Astrocyte of the cerebellum (primary cell): Measurements from ENCODE around the gene CCDC136.

Source experiments
- DNase-seq: peaks from one replicate; pipeline ENCODE4 v3.0.0-alpha.2; 2011; ENCODE audit warnings: low read depth
- H3K4me3 ChIP-seq: 2 replicates; pipeline ENCODE4 v1.5.1; 2011; ENCODE audit warnings: mild to moderate bottlenecking, low read depth, low read length, moderate library complexity
- in situ Hi-C: cut with HindIII; loops from 2 replicates; pipeline ENCODE4 v1.10.0; 2017; ENCODE audit warnings: low sequenced_read_pairs
- TF ChIP-seq, protein P1 (sequence below): IDR thresholded peaks from 2 replicates; pipeline ENCODE4 v1.5.1; 2012; ENCODE audit warnings: low read length, low read depth, moderate library complexity, mild to moderate bottlenecking; ENCODE audit errors: missing control alignments

The CCDC136 gene

DNA sequence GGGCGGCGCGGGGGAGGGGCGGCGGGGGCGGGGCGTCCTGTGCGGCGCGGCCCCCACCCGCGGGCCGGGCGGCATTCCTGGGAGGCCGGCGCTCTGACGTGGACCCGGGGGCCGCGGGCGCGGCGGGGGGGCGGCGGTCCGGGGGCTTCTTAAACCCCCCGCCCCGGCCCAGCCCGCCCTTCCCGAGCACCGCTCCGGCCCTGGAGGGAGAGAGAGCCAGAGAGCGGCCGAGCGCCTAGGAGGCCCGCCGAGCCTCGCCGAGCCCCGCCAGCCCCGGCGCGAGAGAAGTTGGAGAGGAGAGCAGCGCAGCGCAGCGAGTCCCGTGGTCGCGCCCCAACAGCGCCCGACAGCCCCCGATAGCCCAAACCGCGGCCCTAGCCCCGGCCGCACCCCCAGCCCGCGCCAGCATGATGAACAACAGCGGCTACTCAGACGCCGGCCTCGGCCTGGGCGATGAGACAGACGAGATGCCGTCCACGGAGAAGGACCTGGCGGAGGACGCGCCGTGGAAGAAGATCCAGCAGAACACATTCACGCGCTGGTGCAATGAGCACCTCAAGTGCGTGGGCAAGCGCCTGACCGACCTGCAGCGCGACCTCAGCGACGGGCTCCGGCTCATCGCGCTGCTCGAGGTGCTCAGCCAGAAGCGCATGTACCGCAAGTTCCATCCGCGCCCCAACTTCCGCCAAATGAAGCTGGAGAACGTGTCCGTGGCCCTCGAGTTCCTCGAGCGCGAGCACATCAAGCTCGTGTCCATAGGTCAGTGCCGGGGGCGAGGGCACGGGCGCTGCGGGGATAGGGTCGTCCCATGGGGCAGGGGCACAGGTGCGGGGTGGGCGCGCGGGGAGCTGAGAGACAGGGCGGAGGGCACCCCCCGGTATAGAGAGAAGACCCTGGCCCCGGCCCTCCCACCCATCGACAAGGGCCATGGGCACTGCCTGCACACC lies 38.7 kb downstream of the CCDC136 start, which contains the start of gene FLNC:
TSS of gene FLNC (plus strand) at position 176 of the 947 bp plus-strand sequence. CDS start at position 408, 232 bp downstream.
- DNase-seq = no peak
- in situ Hi-C loops = no loop called here

DNA sequence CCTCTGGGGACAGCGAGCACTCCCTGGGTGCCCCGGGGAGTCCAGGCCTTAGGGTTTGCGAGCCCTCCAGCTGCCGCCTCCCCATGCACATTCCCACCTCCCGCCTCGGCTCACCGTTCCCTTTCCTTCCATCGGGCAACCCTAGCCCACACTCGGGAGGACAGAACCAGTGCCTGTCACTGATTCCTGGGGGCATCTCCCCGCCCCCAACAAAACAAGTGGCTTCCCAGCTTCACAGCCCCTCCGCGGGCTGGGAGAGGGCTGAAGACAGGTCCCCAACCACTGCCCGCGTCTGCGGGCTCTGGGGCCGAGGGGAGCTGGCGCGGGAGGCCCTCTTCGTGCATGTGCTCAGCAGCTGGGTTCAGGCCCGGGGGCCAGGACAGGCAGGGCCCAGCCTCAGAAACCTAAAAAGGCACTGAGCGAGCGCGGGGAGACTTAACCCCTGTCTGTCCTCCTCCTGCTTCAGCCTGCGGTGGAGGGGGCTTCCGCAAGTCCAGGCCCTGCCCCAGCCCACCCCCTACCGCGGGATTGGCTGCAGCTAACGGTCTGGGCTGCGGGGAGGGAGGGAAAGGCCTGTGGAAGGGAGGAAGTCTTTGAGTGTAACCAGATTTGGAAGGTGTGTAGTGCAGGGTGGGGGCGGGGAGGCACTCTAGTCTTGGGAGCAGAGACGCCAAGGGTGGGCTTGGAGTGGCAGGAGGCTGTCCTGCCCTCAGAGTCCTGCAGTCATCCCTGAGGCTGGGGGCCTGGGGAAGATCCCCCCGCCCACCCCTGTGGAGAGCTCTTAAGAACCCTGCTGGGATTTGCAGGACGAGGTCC lies 39.6 kb downstream of the CCDC136 start:
- in situ Hi-C loops = no loop called here
- TF ChIP-seq, protein P1, sequence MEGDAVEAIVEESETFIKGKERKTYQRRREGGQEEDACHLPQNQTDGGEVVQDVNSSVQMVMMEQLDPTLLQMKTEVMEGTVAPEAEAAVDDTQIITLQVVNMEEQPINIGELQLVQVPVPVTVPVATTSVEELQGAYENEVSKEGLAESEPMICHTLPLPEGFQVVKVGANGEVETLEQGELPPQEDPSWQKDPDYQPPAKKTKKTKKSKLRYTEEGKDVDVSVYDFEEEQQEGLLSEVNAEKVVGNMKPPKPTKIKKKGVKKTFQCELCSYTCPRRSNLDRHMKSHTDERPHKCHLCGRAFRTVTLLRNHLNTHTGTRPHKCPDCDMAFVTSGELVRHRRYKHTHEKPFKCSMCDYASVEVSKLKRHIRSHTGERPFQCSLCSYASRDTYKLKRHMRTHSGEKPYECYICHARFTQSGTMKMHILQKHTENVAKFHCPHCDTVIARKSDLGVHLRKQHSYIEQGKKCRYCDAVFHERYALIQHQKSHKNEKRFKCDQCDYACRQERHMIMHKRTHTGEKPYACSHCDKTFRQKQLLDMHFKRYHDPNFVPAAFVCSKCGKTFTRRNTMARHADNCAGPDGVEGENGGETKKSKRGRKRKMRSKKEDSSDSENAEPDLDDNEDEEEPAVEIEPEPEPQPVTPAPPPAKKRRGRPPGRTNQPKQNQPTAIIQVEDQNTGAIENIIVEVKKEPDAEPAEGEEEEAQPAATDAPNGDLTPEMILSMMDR = no peak
- H3K4me3 ChIP-seq = peak overlapping the region; percentile 87
- DNase-seq = peak; percentile 31

More for the DNA sequence above, 38.7 kb downstream of the CCDC136 start, which contains the start of gene FLNC:
- TF ChIP-seq, protein P1 = no peak
- peak within 1 kb of the TSS; percentile 87 for H3K4me3 ChIP-seq

DNA sequence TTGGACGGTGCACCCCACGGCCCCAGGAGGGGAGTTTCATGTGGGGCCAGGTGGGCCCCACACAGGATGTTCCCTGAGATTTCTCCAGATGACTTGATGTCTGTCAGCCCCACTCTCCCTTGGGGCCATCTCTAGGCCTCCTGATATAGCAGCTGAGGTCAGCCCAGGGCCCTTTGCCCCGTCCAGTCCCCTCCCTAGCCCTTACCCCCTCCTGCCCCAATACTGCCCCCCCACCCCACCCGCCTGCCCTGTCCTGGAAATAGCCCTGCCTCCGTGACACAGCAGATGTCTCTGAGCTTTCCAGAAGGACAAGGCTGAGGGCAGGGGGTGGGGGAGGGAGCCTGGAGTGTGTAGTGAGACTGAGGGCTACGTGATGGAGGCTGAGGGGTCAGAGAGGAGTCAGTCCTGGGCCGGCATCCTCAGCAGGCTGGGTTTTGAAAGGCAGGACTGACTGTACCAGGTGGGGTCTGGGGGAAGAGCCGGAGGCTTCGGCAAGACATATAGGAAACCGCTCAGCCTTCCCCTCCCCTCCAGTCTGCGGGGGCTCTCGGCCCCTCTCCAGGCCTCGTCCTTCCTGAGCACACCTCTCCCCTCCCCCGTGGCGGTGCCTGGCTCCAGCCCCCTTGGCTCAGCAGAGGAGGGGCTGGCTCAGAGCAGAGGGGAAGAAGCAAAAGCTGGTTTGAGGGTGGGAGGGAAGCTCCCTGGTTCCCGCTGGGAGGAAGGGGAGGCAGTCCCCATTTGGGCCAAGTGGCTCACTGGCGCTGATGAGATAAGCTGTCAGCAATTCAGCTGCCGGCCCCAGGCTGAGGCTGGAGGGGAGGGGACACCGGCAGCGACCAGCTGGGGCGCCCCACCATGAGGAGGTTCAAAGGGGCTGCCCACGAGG lies 40.5 kb downstream of the CCDC136 start:
- in situ Hi-C loops = no loop called here
- TF ChIP-seq, protein P1 = no peak
- DNase-seq = peak; percentile 23
- peak overlapping the region; percentile 87 for H3K4me3 ChIP-seq

DNA sequence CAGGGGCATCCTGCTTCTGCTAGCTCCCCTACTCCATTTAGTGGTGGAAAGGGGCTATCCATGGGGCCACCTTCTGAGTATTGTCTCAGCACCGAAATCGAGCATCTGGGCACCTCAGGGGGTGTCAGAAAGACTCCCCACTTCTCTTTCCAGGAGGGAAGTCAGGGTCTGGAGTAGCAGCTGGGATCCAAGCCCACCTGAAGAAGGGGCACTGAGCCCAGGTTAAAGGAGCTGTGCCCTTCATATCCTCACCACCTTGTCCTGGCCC lies 41.0 kb downstream of the CCDC136 start:
- in situ Hi-C loops = no loop called here
- TF ChIP-seq, protein P1 = no peak

DNA sequence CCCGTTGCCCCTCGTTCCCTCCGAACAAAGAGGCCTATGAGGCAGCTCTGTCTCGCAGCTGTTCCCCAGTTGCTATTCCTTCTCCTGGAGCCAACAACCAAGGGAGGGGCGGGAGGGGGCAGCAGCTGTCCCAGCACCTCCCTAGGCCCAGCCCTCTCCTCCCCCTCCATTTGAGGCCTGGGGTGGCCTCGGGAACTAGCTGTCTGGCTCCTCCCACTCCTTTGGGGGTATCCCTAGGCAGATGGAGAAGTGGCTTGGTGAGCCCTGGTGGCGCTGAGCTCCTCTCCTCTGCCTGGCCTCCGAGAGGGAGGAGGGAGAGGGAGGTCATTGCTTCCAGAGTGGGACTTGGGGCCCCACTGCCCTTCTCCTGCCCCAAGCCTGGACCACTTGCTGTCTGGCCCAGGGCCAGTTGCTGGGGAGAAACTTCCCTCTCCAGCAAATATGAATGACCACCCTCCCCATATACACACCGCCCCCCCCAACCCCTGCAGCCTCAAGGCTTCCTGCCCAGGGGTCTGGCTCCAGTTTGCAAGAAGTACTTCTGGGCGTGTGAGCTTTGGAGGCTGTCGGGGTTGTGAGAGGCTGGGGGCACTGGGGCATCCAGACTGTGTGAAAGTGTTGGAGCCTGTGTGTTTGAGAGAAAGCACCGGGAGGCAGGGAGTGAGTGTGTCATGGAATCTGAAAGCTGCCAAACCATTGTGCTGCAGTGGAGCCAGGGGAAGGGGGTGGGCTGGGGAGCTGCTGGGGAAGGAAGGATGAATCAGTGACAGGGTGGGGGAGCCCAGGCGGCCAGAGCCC lies 41.6 kb downstream of the CCDC136 start:
- H3K4me3 ChIP-seq = peak overlapping the region; percentile 87
- DNase-seq = peak; percentile 92
- in situ Hi-C loops = no loop called here
- TF ChIP-seq, protein P1 = no peak

More for the DNA sequence above, 41.0 kb downstream of the CCDC136 start:
- H3K4me3 ChIP-seq = peak overlapping the region; percentile 87
- DNase-seq = no peak
